Measurements from ENCODE around the gene TMEM201. TPM values are rescaled to one million over a fixed set of nuclear protein-coding genes. Genes with fewer than 3 reads are reported as not detected.

Gene TMEM201
- total and polyA plus RNA-seq, 2 donors (not counting 3 experiments of a cell fraction or from before 2014, with no cell fraction given): 8.3 to 24.8 TPM

DNA sequence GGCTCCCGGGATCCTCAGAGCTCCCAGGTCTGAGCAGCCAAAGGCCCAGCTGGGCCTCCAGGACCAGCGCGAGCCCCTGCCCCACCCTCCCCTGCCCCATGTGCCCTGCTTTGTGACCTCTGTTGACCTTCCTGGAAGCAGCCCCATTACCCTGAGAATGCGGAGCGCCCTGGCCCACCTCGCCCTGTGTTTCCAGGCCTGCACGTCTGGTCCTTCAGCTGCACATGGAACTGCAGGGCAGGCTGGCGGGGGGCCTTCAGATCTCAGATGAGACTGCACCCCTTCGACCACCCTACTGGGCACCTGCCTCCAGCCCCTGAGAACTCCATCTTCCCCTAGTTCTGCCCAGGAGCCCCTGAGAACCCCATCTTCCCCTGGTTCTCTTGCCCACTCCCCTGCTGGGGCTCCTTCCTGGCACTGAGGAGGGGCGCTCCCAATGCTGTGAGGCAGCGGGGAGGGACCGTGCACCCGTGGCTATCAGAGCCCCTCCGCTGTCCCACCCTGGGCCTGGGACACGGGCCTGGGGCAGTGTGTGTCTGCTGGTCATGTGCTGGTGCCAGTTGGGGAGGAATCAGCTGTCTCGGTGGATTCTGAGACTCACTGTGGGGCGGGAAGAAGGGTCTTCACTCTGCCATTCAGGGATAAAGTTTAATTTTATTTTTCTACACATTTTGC lies 25.1 kb downstream of the TMEM201 start:
- Histone ChIP-seq H3K79me2 (ENCODE audit: control insufficient read depth, insufficient read depth, low read length) (no peaks in the 10 kb centered on the region), H3K9ac (replicated peaks; ENCODE audit: extremely low read depth, insufficient read depth, low read length) (no peak overlapping the region), H3K36me3 (ENCODE audit: control insufficient read depth in 2 of 2, extremely low read depth in 1 of 2, insufficient read depth in 2 of 2, low read length in 2 of 2) (peaks cover 0 to 19% of the 10 kb centered on the region in 2 experiments), H3K27me3 (ENCODE audit: control insufficient read depth in 2 of 2, insufficient read depth in 2 of 2, low read length in 2 of 2) (no peaks in the 10 kb centered on the region), H4K20me1 (replicated peaks; ENCODE audit: control insufficient read depth, extremely low read depth, insufficient read depth, low read length) (no peaks in the 10 kb centered on the region), H3K9me1 (replicated peaks; ENCODE audit: control insufficient read depth, extremely low read depth, insufficient read depth, low read length) (no peaks in the 10 kb centered on the region), H3K4me1 (ENCODE audit: control insufficient read depth, extremely low read depth, insufficient read depth, low read length) (no peaks in the 10 kb centered on the region), H3K4me3 (replicated peaks in 1 of 3; ENCODE audit: insufficient read depth in 1 of 3, low read depth in 1 of 3, low read length in 3 of 3) (no peak overlapping the region), H3K4me2 (ENCODE audit: insufficient read depth, low read length) (no peak overlapping the region), H3K9me3 (replicated peaks; ENCODE audit: control insufficient read depth, insufficient read depth, low read length) (no peaks in the 10 kb centered on the region), H3K27ac (ENCODE audit: insufficient read depth, low read depth, low read length) (no peak overlapping the region), H2AFZ (ENCODE audit: low read depth, low read length) (no peak overlapping the region)
- dilution Hi-C loops (cut with MboI; ENCODE audit: extremely low pct_ligation_motif_present, low sequenced_read_pairs) (no loop called here), intact Hi-C loops (cut with micrococcal nuclease) (no loop called here)
- no peak for DNase-seq (ENCODE audit: low read depth, low spot score)
- TF ChIP-seq, protein P1, sequence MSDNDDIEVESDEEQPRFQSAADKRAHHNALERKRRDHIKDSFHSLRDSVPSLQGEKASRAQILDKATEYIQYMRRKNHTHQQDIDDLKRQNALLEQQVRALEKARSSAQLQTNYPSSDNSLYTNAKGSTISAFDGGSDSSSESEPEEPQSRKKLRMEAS (IDR thresholded peaks at IDR 0.05; ENCODE audit: insufficient read depth, insufficient read length): no peak
- TF ChIP-seq FOS (IDR thresholded peaks at IDR 0.05; ENCODE audit: borderline replicate concordance, insufficient read depth, low read length): no peak
- TF ChIP-seq POLR2AphosphoS5 (IDR thresholded peaks at IDR 0.05; ENCODE audit: insufficient read depth, low read depth, low read length): no peak
- BruUV-seq (replicated peaks): no TSS peak
- FAIRE-seq: no peak
- POLR2A ChIA-PET: interaction anchor here (1.2 kb wide), 1 partner anchor 10 kb away, joined by 5 read pairs; no protein-coding TSS in a partner anchor
- CTCF ChIA-PET: interaction anchor here (1.1 to 3.2 kb wide), 3 partner anchors 10 to 255 kb away, joined by 3 to 12 read pairs (median 4); no protein-coding TSS in a partner anchor

DNA sequence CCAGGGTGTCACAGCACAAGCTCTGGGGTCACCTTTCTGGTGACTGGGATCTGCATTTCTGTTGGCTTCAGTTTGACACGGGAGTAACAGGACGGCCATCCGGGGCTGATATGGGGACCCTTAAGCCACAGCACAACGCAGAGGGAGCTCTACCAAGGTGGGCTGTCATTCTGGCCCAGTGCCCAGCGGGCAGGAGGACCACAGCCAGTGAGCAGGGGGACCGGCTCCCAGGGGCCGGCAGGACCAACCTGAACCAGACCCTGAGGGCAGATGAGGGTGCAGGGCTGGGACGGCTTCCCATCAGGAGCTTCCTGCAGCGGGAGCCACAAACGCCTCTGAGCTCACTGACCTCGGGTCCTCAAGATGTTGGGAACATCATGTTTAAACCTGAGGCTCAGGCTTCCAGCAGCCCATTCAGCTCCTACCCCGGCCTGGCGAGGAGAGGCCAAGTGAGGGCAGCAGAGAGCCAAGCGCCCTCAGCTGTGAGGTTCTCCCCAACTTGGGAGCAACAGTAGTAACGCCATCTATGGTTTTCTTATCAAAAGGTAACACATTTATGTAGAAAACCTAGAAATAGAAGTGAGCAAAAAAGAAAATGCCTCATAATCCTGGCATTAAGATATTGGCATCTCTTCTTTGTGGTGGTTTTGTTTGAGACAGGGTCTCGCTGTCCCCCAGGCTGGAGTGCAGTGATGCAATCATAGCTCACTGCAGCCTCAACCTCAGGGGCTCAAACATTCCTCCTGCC lies 26.8 kb downstream of the TMEM201 start:
- Histone ChIP-seq H3K79me2 (ENCODE audit: control insufficient read depth, insufficient read depth, low read length) (no peaks in the 10 kb centered on the region), H3K27ac (ENCODE audit: insufficient read depth, low read depth, low read length) (no peak overlapping the region), H4K20me1 (replicated peaks; ENCODE audit: control insufficient read depth, extremely low read depth, insufficient read depth, low read length) (no peaks in the 10 kb centered on the region), H3K9me1 (replicated peaks; ENCODE audit: control insufficient read depth, extremely low read depth, insufficient read depth, low read length) (no peaks in the 10 kb centered on the region), H3K4me1 (ENCODE audit: control insufficient read depth, extremely low read depth, insufficient read depth, low read length) (no peaks in the 10 kb centered on the region), H3K27me3 (ENCODE audit: control insufficient read depth in 2 of 2, insufficient read depth in 2 of 2, low read length in 2 of 2) (no peaks in the 10 kb centered on the region), H3K9ac (replicated peaks; ENCODE audit: extremely low read depth, insufficient read depth, low read length) (no peak overlapping the region), H3K36me3 (ENCODE audit: control insufficient read depth in 2 of 2, extremely low read depth in 1 of 2, insufficient read depth in 2 of 2, low read length in 2 of 2) (peaks cover 0 to 12% of the 10 kb centered on the region in 2 experiments), H2AFZ (ENCODE audit: low read depth, low read length) (no peak overlapping the region), H3K9me3 (replicated peaks; ENCODE audit: control insufficient read depth, insufficient read depth, low read length) (no peaks in the 10 kb centered on the region), H3K4me3 (replicated peaks in 1 of 3; ENCODE audit: insufficient read depth in 1 of 3, low read depth in 1 of 3, low read length in 3 of 3) (no peak overlapping the region), H3K4me2 (ENCODE audit: insufficient read depth, low read length) (no peak overlapping the region)
- dilution Hi-C loops (cut with MboI; ENCODE audit: extremely low pct_ligation_motif_present, low sequenced_read_pairs) (no loop called here), intact Hi-C loops (cut with micrococcal nuclease) (loop anchor here (1.0 kb wide), 1 partner anchor 27 kb away; the partner anchor contains the start of gene TMEM201)
- TF ChIP-seq, protein P2, sequence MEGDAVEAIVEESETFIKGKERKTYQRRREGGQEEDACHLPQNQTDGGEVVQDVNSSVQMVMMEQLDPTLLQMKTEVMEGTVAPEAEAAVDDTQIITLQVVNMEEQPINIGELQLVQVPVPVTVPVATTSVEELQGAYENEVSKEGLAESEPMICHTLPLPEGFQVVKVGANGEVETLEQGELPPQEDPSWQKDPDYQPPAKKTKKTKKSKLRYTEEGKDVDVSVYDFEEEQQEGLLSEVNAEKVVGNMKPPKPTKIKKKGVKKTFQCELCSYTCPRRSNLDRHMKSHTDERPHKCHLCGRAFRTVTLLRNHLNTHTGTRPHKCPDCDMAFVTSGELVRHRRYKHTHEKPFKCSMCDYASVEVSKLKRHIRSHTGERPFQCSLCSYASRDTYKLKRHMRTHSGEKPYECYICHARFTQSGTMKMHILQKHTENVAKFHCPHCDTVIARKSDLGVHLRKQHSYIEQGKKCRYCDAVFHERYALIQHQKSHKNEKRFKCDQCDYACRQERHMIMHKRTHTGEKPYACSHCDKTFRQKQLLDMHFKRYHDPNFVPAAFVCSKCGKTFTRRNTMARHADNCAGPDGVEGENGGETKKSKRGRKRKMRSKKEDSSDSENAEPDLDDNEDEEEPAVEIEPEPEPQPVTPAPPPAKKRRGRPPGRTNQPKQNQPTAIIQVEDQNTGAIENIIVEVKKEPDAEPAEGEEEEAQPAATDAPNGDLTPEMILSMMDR (IDR thresholded peaks at IDR 0.05; ENCODE audit: extremely low read depth in 1 of 2, insufficient read depth in 1 of 2, low read depth in 1 of 2, low read length in 2 of 2): peak; percentile 58 to 80
- TF ChIP-seq POLR2A (IDR thresholded peaks at IDR 0.05; ENCODE audit: low read depth, low read length): no peak
- FAIRE-seq: peak; percentile 58
- CTCF ChIA-PET: interaction anchor here (0.6 to 3.4 kb wide), 24 partner anchors 8 to 335 kb away, joined by 3 to 19 read pairs (median 4); partner anchors contain the start of gene TMEM201
- DNase-seq (ENCODE audit: low read depth, low spot score): peak; percentile 36
- BruUV-seq (replicated peaks): no TSS peak
- POLR2A ChIA-PET: no interaction called here
